Esophagus squamous epithelium (tissue), 5 donors: Measurements from ENCODE around the gene TMTC1. TPM values are rescaled to one million over a fixed set of nuclear protein-coding genes. Genes with fewer than 3 reads are reported as not detected.

Source experiments
- DNase-seq: peaks from one replicate; lab custom pipeline; 2025; lab: John Stamatoyannopoulos, UW
- H3K27ac ChIP-seq, 4 donors: fragments of 200-600 bp; sonication (generic); one replicate each; pipeline ENCODE4 v1.5.1; 2016 to 2019; ENCODE audit warnings: mild to moderate bottlenecking in 1 of 4
- H3K27me3 ChIP-seq, 4 donors: fragments of 200-600 bp; sonication (generic); 1 replicate in 3 of 4; 2 replicates in 1 of 4; pipeline versions ENCODE4 v1.5.1 to v1.6.0; 2017 to 2021; ENCODE audit warnings: antibody characterized with exemption in 1 of 4
- H3K36me3 ChIP-seq, 3 donors: fragments of 200-600 bp; sonication (generic); one replicate each; pipeline ENCODE4 v1.5.1; 2016 to 2019
- H3K4me1 ChIP-seq, 3 donors: fragments of 200-600 bp; sonication (generic); one replicate each; pipeline ENCODE4 v1.5.1; 2017 to 2019
- H3K4me3 ChIP-seq, 4 donors: fragments of 200-600 bp; sonication (generic); 1 replicate in 3 of 4; 2 replicates in 1 of 4; pipeline ENCODE4 v1.5.1; 2016 to 2019; ENCODE audit warnings: mild to moderate bottlenecking in 2 of 4, moderate library complexity in 1 of 4
- H3K9me3 ChIP-seq, 3 donors: fragments of 200-600 bp; sonication (generic); one replicate each; pipeline ENCODE4 v1.5.1; 2016 to 2019
- POLR2A ChIP-seq, 4 donors: fragments of 450-650 bp; IDR thresholded peaks; one replicate each; pipeline ENCODE4 v1.6.1; 2017; ENCODE audit warnings: antibody characterized with exemption in 4 of 4, mild to moderate bottlenecking in 4 of 4, moderate library complexity in 3 of 4
- WGBS, 2 donors: methylation state at CpG; one replicate each; pipeline ENCODE4 v1.1.5; 2018; 5-methylcytosine and 5-hydroxymethylcytosine counted together
- intact Hi-C: fragments of 100-400 bp; cut with DNase I; formaldehyde crosslinking; loops from one replicate; pipeline ENCODE4 v1.15.0; 2022
- total RNA-seq, 4 donors: library from RNA; depleted of rRNA; stranded (reverse); fragments of >200 nt; gene quantifications; one replicate each; pipeline ENCODE4 v1.1.0, GENCODE V29; 2016
- TF ChIP-seq, protein P1 (sequence below), 6 experiments: fragments of 450-650 bp in 4 of 6; fragments of 200-600 bp in 2 of 6; sonication (generic) in 2 of 6; IDR thresholded peaks; one replicate each; pipeline ENCODE4 v1.5.1; 2016 to 2019; ENCODE audit warnings: antibody characterized with exemption in 6 of 6, mild to moderate bottlenecking in 4 of 6, moderate library complexity in 4 of 6
- donor health status: DM: yes; HTN: yes; CAD: no.

Gene TMTC1
- total RNA-seq, 4 donors from 2014 or later, result 2.5 to 31.9 (median 14.7) TPM

DNA sequence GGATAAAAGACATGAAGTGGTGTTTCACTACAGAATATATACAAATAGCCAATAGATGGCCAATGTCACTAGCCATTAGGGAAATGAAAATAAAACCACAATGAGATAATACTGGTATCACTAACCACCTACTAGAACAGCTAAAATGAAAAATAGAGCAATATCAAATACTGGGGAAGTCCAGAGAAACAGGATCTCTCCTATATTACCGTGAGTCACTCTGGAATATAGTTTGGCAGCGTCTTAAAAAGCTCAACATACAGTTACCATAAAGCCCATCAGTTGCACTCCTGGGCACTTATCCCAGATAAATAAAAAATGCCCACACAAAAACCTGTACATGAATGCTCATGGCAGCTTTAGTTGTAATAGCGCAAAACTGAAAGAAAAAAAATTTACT is 101.7 kb downstream of the TMTC1 start:
- no peak overlapping the region for H3K27ac ChIP-seq
- intact Hi-C loops, result no loop called here
- 43 to 52% methylated on average over 3 of the region's 3 CpGs for WGBS, 2 donors

DNA sequence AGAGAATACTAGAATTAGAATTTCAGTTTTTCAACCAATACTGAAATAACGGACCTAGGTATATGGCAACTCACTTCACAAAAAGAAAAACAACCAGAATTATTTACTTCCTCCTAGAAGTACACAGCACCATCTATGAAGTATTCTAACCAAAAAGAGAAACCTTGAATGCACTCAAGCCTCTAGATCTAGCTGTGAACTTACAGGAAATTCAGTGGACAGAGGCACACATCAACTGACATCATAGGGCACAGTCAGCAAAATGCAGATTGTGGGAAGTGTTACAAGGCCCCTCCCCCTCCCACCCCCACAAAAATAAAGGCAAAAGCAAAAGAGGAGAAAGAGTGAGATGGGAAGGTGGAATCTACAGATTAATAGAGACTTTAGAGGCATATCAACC is 102.4 kb downstream of the TMTC1 start:
- no peak overlapping the region for H3K27ac ChIP-seq
- no peaks in the 10 kb centered on the region for H3K36me3 ChIP-seq
- no peaks in the 10 kb centered on the region for H3K27me3 ChIP-seq
- WGBS, 2 donors, result 76 to 83% methylated on average over 1 of the region's 1 CpG
- intact Hi-C loops, result no loop called here
- no peak overlapping the region for H3K4me3 ChIP-seq
- H3K4me1 ChIP-seq, result no peaks in the 10 kb centered on the region
- TF ChIP-seq, protein P1, sequence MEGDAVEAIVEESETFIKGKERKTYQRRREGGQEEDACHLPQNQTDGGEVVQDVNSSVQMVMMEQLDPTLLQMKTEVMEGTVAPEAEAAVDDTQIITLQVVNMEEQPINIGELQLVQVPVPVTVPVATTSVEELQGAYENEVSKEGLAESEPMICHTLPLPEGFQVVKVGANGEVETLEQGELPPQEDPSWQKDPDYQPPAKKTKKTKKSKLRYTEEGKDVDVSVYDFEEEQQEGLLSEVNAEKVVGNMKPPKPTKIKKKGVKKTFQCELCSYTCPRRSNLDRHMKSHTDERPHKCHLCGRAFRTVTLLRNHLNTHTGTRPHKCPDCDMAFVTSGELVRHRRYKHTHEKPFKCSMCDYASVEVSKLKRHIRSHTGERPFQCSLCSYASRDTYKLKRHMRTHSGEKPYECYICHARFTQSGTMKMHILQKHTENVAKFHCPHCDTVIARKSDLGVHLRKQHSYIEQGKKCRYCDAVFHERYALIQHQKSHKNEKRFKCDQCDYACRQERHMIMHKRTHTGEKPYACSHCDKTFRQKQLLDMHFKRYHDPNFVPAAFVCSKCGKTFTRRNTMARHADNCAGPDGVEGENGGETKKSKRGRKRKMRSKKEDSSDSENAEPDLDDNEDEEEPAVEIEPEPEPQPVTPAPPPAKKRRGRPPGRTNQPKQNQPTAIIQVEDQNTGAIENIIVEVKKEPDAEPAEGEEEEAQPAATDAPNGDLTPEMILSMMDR (IDR thresholded peaks at IDR 0.05), result no peak
- no peak for TF ChIP-seq POLR2A (IDR thresholded peaks at IDR 0.05)
- H3K9me3 ChIP-seq, result no peaks in the 10 kb centered on the region
- no peak for DNase-seq

More for the DNA sequence above, 101.7 kb downstream of the TMTC1 start:
- TF ChIP-seq, protein P1 (IDR thresholded peaks at IDR 0.05), result no peak
- TF ChIP-seq POLR2A (IDR thresholded peaks at IDR 0.05), result no peak
- Histone ChIP-seq H3K4me1 (no peaks in the 10 kb centered on the region), H3K27me3 (no peaks in the 10 kb centered on the region), H3K4me3 (no peak overlapping the region), H3K36me3 (no peaks in the 10 kb centered on the region), H3K9me3 (no peaks in the 10 kb centered on the region)
- no peak for DNase-seq

DNA sequence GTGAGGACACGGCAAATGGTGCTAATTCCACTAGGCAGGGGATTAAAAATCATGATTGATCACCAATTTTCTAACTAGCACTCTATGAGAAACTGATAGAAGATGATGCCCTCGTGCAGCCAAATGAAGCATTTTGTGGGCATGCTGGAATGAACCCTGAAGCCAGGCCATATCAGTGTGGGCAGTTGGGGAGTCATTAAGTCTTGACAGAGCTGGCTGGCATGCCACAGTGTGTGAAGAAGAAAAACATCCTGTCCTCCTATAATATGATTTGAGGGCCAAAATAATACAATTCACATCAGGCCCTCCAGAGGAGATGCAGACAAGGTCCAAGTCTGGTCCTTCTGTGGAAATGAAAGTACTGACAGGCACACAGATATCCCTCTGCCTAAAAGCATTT is 107.1 kb downstream of the TMTC1 start:
- 61 to 100% methylated on average over 2 of the region's 2 CpGs for WGBS, 2 donors
- Histone ChIP-seq H3K36me3 (no peaks in the 10 kb centered on the region), H3K27me3 (no peaks in the 10 kb centered on the region), H3K4me3 (no peak overlapping the region), H3K27ac (no peak overlapping the region), H3K9me3 (no peaks in the 10 kb centered on the region), H3K4me1 (peaks cover 0 to 21% (median 0%) of the 10 kb centered on the region in 3 donors)
- no peak for DNase-seq
- intact Hi-C loops, result no loop called here
- TF ChIP-seq POLR2A (IDR thresholded peaks at IDR 0.05), result no peak
- TF ChIP-seq, protein P1 (IDR thresholded peaks at IDR 0.05), result no peak

DNA sequence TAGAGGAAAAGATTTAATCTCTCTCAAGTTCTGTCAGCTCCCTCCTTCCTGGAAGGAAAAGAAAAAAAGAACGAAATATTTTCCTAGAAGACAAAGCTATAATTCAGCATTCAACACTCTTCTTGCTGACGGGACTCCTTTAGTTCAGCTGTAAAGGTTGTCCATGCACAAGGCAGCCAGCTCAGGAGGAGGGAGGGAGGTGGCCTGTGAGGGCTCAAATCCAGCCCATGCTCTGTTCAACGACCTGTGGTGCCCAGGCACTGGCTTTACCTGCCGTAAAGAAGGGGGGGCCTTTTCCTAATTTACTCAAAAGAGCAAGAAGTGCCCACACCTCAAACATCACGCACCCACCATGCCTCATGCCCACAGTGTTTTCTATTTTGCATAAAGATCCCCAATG is 109.3 kb downstream of the TMTC1 start:
- TF ChIP-seq, protein P1 (IDR thresholded peaks at IDR 0.05), result no peak
- TF ChIP-seq POLR2A (IDR thresholded peaks at IDR 0.05), result no peak
- H3K4me1 ChIP-seq, result peaks cover 0 to 21% (median 0%) of the 10 kb centered on the region in 3 donors
- no peaks in the 10 kb centered on the region for H3K9me3 ChIP-seq
- no peaks in the 10 kb centered on the region for H3K36me3 ChIP-seq
- H3K27me3 ChIP-seq, result no peaks in the 10 kb centered on the region
- no peak overlapping the region for H3K4me3 ChIP-seq
- intact Hi-C loops, result no loop called here
- DNase-seq, result no peak
- H3K27ac ChIP-seq, result no peak overlapping the region
- 61 to 63% methylated on average over 5 of the region's 5 CpGs for WGBS, 2 donors

GRCh38 chr12:29673346-29673745 is 110.4 kb downstream of the TMTC1 start:
- TF ChIP-seq, protein P1 (IDR thresholded peaks at IDR 0.05), result no peak
- no peak for TF ChIP-seq POLR2A (IDR thresholded peaks at IDR 0.05)
- WGBS, 2 donors, result 23 to 27% methylated on average over 3 of the region's 3 CpGs
- Histone ChIP-seq H3K4me3 (no peak overlapping the region), H3K4me1 (peaks cover 0 to 21% (median 0%) of the 10 kb centered on the region in 3 donors), H3K36me3 (no peaks in the 10 kb centered on the region), H3K27me3 (no peaks in the 10 kb centered on the region), H3K27ac (no peak overlapping the region), H3K9me3 (no peaks in the 10 kb centered on the region)
- intact Hi-C loops, result no loop called here
- DNase-seq, result no peak
